ENCODE data around the gene TM4SF18. TPM values are rescaled to one million over a fixed set of nuclear protein-coding genes. Genes with fewer than 3 reads are reported as not detected.

The TM4SF18 gene
- total RNA-seq, 1 experiment from 2014 or later: not detected

GRCh38 chr3:149288655-149289054, 44.8 kb downstream of the TM4SF18 start:
- no peaks in the 10 kb centered on the region for H3K9me2 ChIP-seq (ENCODE audit: insufficient read depth)
- no TSS peak for BruUV-seq (replicated peaks)
- ChIA-PET CTCF (no interaction called here), POLR2A (ENCODE audit: unreplicated experiment) (no interaction called here)
- H3K4me2 ChIP-seq: no peak overlapping the region
- no peaks in the 10 kb centered on the region for H3K4me1 ChIP-seq (replicated peaks; ENCODE audit: insufficient read depth)
- DNase-seq: no peak
- H3K79me2 ChIP-seq (ENCODE audit: low read depth): no peaks in the 10 kb centered on the region
- intact Hi-C loops (cut with micrococcal nuclease; ENCODE audit: unreplicated experiment): no loop called here
- H3K27me3 ChIP-seq (ENCODE audit: insufficient read depth, low read depth): no peaks in the 10 kb centered on the region
- no peak overlapping the region for H3K4me3 ChIP-seq
- H3K36me3 ChIP-seq (ENCODE audit: low read depth): no peaks in the 10 kb centered on the region
- H4K20me1 ChIP-seq (ENCODE audit: insufficient read depth): no peaks in the 10 kb centered on the region
- no peak overlapping the region for H3K27ac ChIP-seq
- H3K9me3 ChIP-seq (ENCODE audit: insufficient read depth, low read depth): no peaks in the 10 kb centered on the region; the same call in 1 of the 2 replicates
- H2AFZ ChIP-seq: no peak overlapping the region
- H3F3A ChIP-seq (ENCODE audit: insufficient read depth, low read depth): no peaks in the 10 kb centered on the region
- TF ChIP-seq CTCF (conservative IDR thresholded peaks at IDR 0.05): no peak
- no peak for TF ChIP-seq EZH2 (IDR thresholded peaks at IDR 0.05; ENCODE audit: low read depth)

GRCh38 chr3:149284034-149284433, 49.4 kb downstream of the TM4SF18 start:
- TF ChIP-seq EZH2 (IDR thresholded peaks at IDR 0.05; ENCODE audit: low read depth): no peak
- no peak for TF ChIP-seq CTCF (conservative IDR thresholded peaks at IDR 0.05)
- intact Hi-C loops (cut with micrococcal nuclease; ENCODE audit: unreplicated experiment): no loop called here
- CTCF ChIA-PET: no interaction called here

DNA sequence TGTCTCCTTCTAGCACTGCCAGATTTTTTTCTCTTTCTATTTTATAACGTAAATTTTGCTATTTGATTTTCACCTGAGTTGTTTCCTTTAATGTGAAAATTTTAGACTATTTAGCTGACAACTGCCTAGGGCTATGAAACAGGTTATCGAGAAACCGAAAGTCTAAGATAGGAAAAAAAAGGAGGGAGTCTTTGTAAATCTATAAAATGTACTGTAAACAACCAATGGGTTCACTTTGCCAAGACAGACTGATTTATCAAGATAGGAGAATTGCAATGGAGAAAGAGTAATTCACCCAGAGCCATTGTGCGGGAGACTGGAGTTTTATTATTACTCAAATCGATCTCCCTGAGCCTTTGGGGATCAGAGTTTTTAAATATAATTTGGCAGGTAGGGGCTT, 50.0 kb downstream of the TM4SF18 start:
- Histone ChIP-seq H4K20me1 (ENCODE audit: insufficient read depth) (no peaks in the 10 kb centered on the region; the same call in 1 of the 2 replicates), H2AFZ (no peak overlapping the region), H3K4me2 (no peak overlapping the region), H3F3A (ENCODE audit: insufficient read depth, low read depth) (no peaks in the 10 kb centered on the region), H3K9me2 (ENCODE audit: insufficient read depth) (no peaks in the 10 kb centered on the region), H3K27me3 (ENCODE audit: insufficient read depth, low read depth) (no peaks in the 10 kb centered on the region), H3K4me1 (replicated peaks; ENCODE audit: insufficient read depth) (peaks cover 13% of the 10 kb centered on the region), H3K79me2 (ENCODE audit: low read depth) (no peaks in the 10 kb centered on the region), H3K9me3 (ENCODE audit: insufficient read depth, low read depth) (no peaks in the 10 kb centered on the region), H3K4me3 (no peak overlapping the region), H3K27ac (0 out of 2 replicates have a peak overlapping the region, but pooled peaks have one; percentile 8), H3K36me3 (ENCODE audit: low read depth) (no peaks in the 10 kb centered on the region)
- intact Hi-C loops (cut with micrococcal nuclease; ENCODE audit: unreplicated experiment): no loop called here
- CTCF ChIA-PET: no interaction called here
- POLR2A ChIA-PET (ENCODE audit: unreplicated experiment): no interaction called here
- DNase-seq: no peak
- BruUV-seq (replicated peaks): no TSS peak
- TF ChIP-seq CTCF (conservative IDR thresholded peaks at IDR 0.05): no peak
- no peak for TF ChIP-seq EZH2 (IDR thresholded peaks at IDR 0.05; ENCODE audit: low read depth)

More at GRCh38 chr3:149284034-149284433, 49.4 kb downstream of the TM4SF18 start:
- H3K4me1 ChIP-seq (replicated peaks; ENCODE audit: insufficient read depth): peaks cover 13% of the 10 kb centered on the region
- H3K27me3 ChIP-seq (ENCODE audit: insufficient read depth, low read depth): no peaks in the 10 kb centered on the region
- no peaks in the 10 kb centered on the region for H3K36me3 ChIP-seq (ENCODE audit: low read depth)
- H3K79me2 ChIP-seq (ENCODE audit: low read depth): no peaks in the 10 kb centered on the region
- no peak for DNase-seq
- no peak overlapping the region for H3K4me3 ChIP-seq
- no TSS peak for BruUV-seq (replicated peaks)
- no peaks in the 10 kb centered on the region for H4K20me1 ChIP-seq (ENCODE audit: insufficient read depth)
- H3K9me2 ChIP-seq (ENCODE audit: insufficient read depth): no peaks in the 10 kb centered on the region
- no peak overlapping the region for H3K27ac ChIP-seq
- no peak overlapping the region for H2AFZ ChIP-seq
- no peak overlapping the region for H3K4me2 ChIP-seq
- no peaks in the 10 kb centered on the region for H3F3A ChIP-seq (ENCODE audit: insufficient read depth, low read depth)
- no peaks in the 10 kb centered on the region for H3K9me3 ChIP-seq (ENCODE audit: insufficient read depth, low read depth)
- POLR2A ChIA-PET (ENCODE audit: unreplicated experiment): interaction anchor here (0.6 kb wide), 2 partner anchors 104 to 191 kb away, joined by 4 to 6 read pairs; no protein-coding TSS in a partner anchor

Data from PC-9 (cell line).